Measurements from ENCODE around the gene TMIE.
"Not testable (repeated sequence)": the region's sequence is repeated elsewhere in the genome, so short reads cannot be mapped to it uniquely, and the experiment has no call there.

Gene TMIE

GRCh38 chr3:46722443-46722842 is 21.3 kb downstream of the TMIE start:
- DNase-seq (ENCODE audit: low read depth in 2 of 2), result no peak

GRCh38 chr3:46724424-46724823 is 23.2 kb downstream of the TMIE start:
- DNase-seq (ENCODE audit: low read depth in 2 of 2), result no peak

- no peak for DNase-seq (ENCODE audit: low read depth in 2 of 2)
Observed at GRCh38 chr3:46725621-46726314, 24.6 kb downstream of the TMIE start.

- no peak for DNase-seq (ENCODE audit: low read depth in 2 of 2)
Observed at GRCh38 chr3:46729038-46729437, 27.8 kb downstream of the TMIE start.

- DNase-seq (ENCODE audit: low read depth in 2 of 2), result no peak
Observed at GRCh38 chr3:46730819-46731218, 29.6 kb downstream of the TMIE start.

- no peak for DNase-seq (ENCODE audit: low read depth in 2 of 2)
Observed at GRCh38 chr3:46731795-46732194, 30.6 kb downstream of the TMIE start.

- DNase-seq (ENCODE audit: low read depth in 2 of 2), result no peak
Observed at GRCh38 chr3:46733026-46733800, 32.0 kb downstream of the TMIE start.

GRCh38 chr3:46734773-46735172 is 33.6 kb downstream of the TMIE start:
- DNase-seq (ENCODE audit: low read depth in 2 of 2), result no peak

GRCh38 chr3:46736006-46736872 is 35.0 kb downstream of the TMIE start:
- DNase-seq (ENCODE audit: low read depth in 2 of 2), result no peak

GRCh38 chr3:46737329-46737731 is 36.1 kb downstream of the TMIE start:
- no peak for DNase-seq (ENCODE audit: low read depth in 2 of 2)

GRCh38 chr3:46739565-46739964 is 38.4 kb downstream of the TMIE start:
- not testable (repeated sequence) for DNase-seq (ENCODE audit: low read depth in 2 of 2)

GRCh38 chr3:46742992-46743585 is 41.9 kb downstream of the TMIE start:
- DNase-seq (ENCODE audit: low read depth in 2 of 2), result no peak

- no peak for DNase-seq (ENCODE audit: low read depth in 2 of 2)
Observed at GRCh38 chr3:46746711-46747110, 45.5 kb downstream of the TMIE start.

GRCh38 chr3:46748170-46748569 is 47.0 kb downstream of the TMIE start:
- DNase-seq (ENCODE audit: low read depth in 2 of 2), result no peak

GRCh38 chr3:46749129-46749528 is 47.9 kb downstream of the TMIE start:
- DNase-seq (ENCODE audit: low read depth in 2 of 2), result no peak

GRCh38 chr3:46750555-46751038 is 49.4 kb downstream of the TMIE start:
- no peak for DNase-seq (ENCODE audit: low read depth in 2 of 2)

GRCh38 chr3:46753127-46753526 is 51.9 kb downstream of the TMIE start:
- not testable (repeated sequence) for DNase-seq (ENCODE audit: low read depth in 2 of 2)

GRCh38 chr3:46755646-46756045 is 54.5 kb downstream of the TMIE start:
- no peak for DNase-seq (ENCODE audit: low read depth in 2 of 2)

GRCh38 chr3:46756642-46757041 is 55.5 kb downstream of the TMIE start:
- no peak for DNase-seq (ENCODE audit: low read depth in 2 of 2)

GRCh38 chr3:46759239-46760167 is 58.3 kb downstream of the TMIE start:
- no peak for DNase-seq (ENCODE audit: low read depth in 2 of 2)

Measured in stimulated activated CD4-positive, alpha-beta T cell treated with anti-CD3 and anti-CD28 coated beads, Interleukin-1b, Interleukin-23, amount 100 ng/mL, for 1 hour (primary cell).